ENCODE data around the gene FADS2. TPM values are rescaled to one million over a fixed set of nuclear protein-coding genes. Genes with fewer than 3 reads are reported as not detected.

FADS2 gene
- total RNA-seq, 4 donors from 2014 or later = 2.8 to 9.3 (median 7.0) TPM

DNA sequence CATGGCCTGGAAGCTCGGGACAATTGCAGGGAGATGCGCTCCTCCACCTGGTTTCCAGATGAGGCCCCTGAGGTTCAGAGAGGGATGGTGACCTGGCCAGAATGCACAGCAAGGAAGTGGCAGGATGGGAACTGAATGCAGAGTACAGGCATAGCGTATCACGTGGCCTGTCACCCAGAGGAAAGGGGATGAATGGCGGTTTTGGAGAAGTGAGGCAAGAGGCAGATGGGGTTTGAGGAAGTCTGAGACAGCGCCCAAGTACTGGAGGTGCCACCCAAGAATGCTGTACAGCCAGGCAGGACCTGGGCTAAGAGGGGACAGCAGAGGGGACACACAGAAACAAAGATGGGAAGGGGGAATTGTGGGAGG, 84.4 kb downstream of the FADS2 start:
- WGBS, 2 donors = 86 to 93% methylated on average over 6 of the region's 6 CpGs
- peak in 1 of 2 donors; percentile 4 for DNase-seq
- H3K36me3 ChIP-seq = no peaks in the 10 kb centered on the region
- H3K27ac ChIP-seq = no peak overlapping the region
- intact Hi-C loops (cut with DNase I) = no loop called here
- peaks cover 4 to 37% of the 10 kb centered on the region in 2 donors for H3K4me1 ChIP-seq
- TF ChIP-seq POLR2A (IDR thresholded peaks at IDR 0.05) = no peak
- TF ChIP-seq, protein P1, sequence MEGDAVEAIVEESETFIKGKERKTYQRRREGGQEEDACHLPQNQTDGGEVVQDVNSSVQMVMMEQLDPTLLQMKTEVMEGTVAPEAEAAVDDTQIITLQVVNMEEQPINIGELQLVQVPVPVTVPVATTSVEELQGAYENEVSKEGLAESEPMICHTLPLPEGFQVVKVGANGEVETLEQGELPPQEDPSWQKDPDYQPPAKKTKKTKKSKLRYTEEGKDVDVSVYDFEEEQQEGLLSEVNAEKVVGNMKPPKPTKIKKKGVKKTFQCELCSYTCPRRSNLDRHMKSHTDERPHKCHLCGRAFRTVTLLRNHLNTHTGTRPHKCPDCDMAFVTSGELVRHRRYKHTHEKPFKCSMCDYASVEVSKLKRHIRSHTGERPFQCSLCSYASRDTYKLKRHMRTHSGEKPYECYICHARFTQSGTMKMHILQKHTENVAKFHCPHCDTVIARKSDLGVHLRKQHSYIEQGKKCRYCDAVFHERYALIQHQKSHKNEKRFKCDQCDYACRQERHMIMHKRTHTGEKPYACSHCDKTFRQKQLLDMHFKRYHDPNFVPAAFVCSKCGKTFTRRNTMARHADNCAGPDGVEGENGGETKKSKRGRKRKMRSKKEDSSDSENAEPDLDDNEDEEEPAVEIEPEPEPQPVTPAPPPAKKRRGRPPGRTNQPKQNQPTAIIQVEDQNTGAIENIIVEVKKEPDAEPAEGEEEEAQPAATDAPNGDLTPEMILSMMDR (IDR thresholded peaks at IDR 0.05) = no peak
- H3K9me3 ChIP-seq = no peaks in the 10 kb centered on the region
- H3K27me3 ChIP-seq = no peaks in the 10 kb centered on the region
- no peak overlapping the region for H3K4me3 ChIP-seq (replicated peaks in 1 of 3)

DNA sequence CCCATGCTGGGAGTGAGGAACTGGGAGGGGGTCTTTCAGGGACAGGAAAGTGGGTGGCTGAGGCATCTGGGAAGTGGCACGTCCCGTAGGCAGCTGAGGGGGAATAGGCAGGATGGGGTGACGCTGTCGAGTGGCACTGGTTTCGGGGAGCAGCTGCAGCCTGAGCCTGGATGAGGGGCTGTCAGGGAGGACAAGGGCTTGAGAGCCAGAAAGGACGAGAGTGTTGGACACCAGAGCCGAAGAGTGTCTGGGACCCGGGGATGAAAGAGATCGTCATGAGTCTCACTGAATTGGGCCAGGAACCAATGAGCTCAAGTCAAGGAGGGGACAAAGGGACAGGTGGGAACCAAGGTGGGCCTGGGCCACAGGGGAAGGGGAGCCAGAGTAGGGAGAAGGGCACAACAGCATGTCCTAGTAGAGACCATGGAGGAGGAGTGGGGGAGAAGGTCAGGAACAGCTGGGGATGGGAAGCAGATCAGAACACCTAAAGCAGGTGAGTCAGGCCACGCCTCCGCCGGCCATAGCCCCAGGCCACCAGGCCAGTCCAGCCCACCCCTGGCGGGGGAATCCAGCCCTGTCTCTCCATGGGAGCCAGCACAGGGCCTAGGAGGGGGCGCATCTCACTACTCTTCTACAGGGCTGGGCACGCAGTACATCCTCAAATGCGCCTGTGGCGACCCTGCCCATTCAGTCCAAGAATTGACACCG, 85.0 kb downstream of the FADS2 start:
- TF ChIP-seq, protein P1 (IDR thresholded peaks at IDR 0.05) = no peak
- TF ChIP-seq POLR2A (IDR thresholded peaks at IDR 0.05) = no peak
- intact Hi-C loops (cut with DNase I) = no loop called here
- Histone ChIP-seq H3K4me3 (replicated peaks in 1 of 3) (no peak overlapping the region), H3K36me3 (no peaks in the 10 kb centered on the region), H3K27ac (no peak overlapping the region), H3K4me1 (peaks cover 4 to 43% of the 10 kb centered on the region in 2 donors), H3K9me3 (no peaks in the 10 kb centered on the region), H3K27me3 (no peaks in the 10 kb centered on the region)
- 72 to 79% methylated on average over 16 to 18 of the region's 18 CpGs for WGBS, 2 donors
- DNase-seq = no peak

DNA sequence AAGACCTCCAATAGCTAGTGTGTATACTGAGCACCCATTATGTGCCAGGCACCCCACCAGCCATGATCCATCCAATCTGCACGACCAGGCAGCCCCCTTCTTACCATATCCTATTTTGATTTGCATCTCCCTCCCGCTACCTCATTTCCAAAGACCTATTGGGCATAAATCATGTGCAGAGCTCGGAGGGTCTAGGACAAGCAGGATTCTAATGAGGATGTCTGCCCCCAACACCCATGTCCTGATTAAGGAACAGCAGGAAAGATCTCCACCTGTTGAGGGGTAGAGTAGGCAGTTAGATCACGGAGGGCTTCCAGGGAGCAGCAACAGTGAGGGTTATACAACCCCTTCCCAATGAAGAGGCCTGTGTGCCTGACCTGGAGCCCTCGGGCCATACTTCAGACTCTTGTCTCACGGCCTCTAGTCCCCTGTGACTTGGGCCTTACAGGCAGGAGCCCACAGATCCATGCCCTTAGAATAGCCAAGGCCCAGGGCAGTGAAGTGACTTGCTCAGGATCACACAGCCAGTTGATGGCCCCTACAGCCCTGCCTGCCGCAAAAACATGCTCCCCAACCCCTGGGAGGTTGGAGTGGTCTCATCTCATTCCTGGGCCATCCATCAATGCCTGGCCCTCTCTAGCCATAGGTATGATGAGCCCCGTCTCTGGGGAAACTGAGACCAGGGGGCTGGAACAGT, 85.7 kb downstream of the FADS2 start:
- H3K4me1 ChIP-seq = peaks cover 0 to 41% of the 10 kb centered on the region in 2 donors
- DNase-seq = no peak
- no peaks in the 10 kb centered on the region for H3K36me3 ChIP-seq
- TF ChIP-seq POLR2A (IDR thresholded peaks at IDR 0.05) = no peak
- WGBS, 2 donors = 77 to 84% methylated on average over 5 to 7 of the region's 8 CpGs
- H3K9me3 ChIP-seq = no peaks in the 10 kb centered on the region
- intact Hi-C loops (cut with DNase I) = no loop called here
- no peak overlapping the region for H3K4me3 ChIP-seq (replicated peaks in 1 of 3)
- H3K27me3 ChIP-seq = no peaks in the 10 kb centered on the region
- no peak overlapping the region for H3K27ac ChIP-seq

DNA sequence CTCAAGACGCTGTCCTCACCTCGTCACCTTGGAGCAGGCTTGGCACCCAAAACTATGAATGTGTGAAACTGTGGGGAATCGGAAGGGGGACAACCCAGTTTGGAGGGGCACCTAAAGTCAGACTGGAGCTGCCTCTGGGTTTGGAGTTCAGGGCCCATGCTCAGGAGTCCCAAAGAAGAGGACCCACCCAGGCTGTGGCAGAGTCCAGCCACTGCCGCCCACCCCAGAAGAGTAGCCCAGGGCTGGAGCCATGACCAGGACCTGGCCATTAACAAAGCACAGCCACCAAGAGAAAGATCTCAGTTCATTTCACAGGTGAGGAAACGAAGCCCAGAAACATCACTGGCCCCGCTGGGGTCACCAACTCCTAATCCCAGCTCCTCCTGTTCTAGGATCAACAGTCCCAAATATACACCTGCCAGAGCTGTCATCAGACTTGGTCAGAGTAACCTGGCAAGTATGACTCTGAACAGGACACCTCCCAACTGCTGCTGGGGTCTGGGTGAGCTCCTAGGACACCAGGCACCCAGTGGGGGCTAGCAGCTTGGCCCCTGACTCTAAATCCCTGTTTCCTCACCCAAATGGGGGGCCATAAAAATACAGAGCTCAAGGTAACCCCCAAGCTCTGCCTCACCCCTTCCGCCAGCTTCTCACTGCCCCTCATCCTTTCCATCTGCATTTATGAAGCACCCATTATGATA, 86.5 kb downstream of the FADS2 start:
- H3K9me3 ChIP-seq = no peaks in the 10 kb centered on the region
- DNase-seq = no peak
- TF ChIP-seq, protein P1 (IDR thresholded peaks at IDR 0.05) = no peak
- no peak for TF ChIP-seq POLR2A (IDR thresholded peaks at IDR 0.05)
- H3K4me1 ChIP-seq = peaks cover 0 to 42% of the 10 kb centered on the region in 2 donors
- H3K36me3 ChIP-seq = no peaks in the 10 kb centered on the region
- no peak overlapping the region for H3K4me3 ChIP-seq (replicated peaks in 1 of 3)
- intact Hi-C loops (cut with DNase I) = no loop called here
- no peaks in the 10 kb centered on the region for H3K27me3 ChIP-seq
- H3K27ac ChIP-seq = no peak overlapping the region
- whole genome bisulfite sequencing, 2 donors = 83 to 88% methylated on average over 4 to 6 of the region's 7 CpGs

DNA sequence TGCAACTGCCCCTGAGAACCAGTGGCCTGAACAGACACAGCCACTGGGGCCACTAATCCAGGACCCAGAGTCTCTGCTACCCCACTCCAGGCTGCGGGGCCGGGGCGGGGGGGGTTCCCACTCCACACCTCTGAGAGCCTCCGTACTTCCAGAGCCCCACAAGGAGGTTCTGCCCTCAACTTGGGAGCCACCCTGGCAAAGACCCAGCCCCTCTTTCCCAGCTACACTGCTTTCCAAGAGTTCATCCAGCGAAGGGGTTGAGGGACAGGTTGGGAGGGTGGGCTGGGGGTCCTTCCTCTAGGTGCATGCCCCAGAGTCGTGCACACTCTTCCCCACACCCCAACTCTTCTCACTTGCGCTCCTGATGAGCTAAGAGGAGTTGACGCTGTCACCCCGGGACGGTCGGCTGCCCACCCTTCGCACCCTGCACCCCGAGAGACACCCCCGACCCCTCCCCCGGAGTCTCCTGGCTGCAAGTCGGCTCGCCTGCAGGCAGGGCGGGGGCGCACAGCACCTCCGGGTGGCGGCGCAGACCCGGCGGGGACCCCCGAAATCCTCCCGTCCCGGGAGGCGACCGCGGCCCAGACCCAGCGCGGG, 88.7 kb downstream of the FADS2 start:
- Histone ChIP-seq H3K9me3 (no peaks in the 10 kb centered on the region), H3K27ac (peak overlapping the region; percentile 1 to 77 (median 49)), H3K27me3 (no peaks in the 10 kb centered on the region), H3K4me1 (peaks cover 3 to 43% of the 10 kb centered on the region in 2 donors), H3K4me3 (replicated peaks in 1 of 3) (peak overlapping the region; percentile 25 to 53 (median 47)), H3K36me3 (no peaks in the 10 kb centered on the region)
- intact Hi-C loops (cut with DNase I) = no loop called here
- no peak for TF ChIP-seq POLR2A (IDR thresholded peaks at IDR 0.05)
- TF ChIP-seq, protein P1 (IDR thresholded peaks at IDR 0.05) = no peak
- peak in 1 of 2 donors; percentile 21 for DNase-seq
- 2 to 4% methylated on average over 9 to 12 of the region's 32 CpGs for WGBS, 2 donors
